Hematopoietic multipotent progenitor cell treated with erythropoietin and hydrocortisone succinate and interleukin-3 and kit ligand, for 4 days (in vitro differentiated cells): ENCODE data around the gene CRYBA2.

ENCODE experiments used
- DNase-seq: peaks from one replicate; pipeline ENCODE4 v3.0.0-alpha.2; 2015

Gene CRYBA2

DNA sequence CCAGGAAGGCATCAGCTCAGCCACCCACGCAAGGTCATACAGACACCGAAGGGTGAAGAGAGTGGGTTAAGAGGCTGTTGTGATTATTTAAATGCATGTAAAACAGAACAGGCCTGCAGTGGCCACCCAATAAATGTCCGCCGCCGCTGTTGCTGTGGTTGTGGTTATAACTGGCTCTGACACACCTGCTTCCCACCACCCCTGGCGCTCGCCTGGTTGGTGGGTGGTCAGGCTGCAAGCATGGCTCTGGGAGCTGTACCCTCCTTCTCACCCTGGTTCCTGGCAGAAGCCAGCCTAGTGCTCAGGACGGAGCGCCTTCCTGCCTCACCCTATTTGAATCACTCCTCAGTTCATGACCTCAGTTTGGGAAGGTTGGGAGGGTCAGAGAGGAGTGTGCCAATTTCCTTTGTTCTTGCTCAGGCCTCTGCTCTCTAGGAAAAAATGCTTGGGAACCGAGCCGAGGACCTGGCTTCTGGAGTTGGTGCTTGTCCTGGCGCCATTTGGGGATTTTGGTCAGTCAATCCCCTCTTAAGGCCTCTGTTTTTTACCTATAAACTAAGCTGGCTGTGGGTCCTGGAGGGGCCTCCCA is 5.3 kb upstream of the CRYBA2 start:
- DNase-seq = no peak

DNA sequence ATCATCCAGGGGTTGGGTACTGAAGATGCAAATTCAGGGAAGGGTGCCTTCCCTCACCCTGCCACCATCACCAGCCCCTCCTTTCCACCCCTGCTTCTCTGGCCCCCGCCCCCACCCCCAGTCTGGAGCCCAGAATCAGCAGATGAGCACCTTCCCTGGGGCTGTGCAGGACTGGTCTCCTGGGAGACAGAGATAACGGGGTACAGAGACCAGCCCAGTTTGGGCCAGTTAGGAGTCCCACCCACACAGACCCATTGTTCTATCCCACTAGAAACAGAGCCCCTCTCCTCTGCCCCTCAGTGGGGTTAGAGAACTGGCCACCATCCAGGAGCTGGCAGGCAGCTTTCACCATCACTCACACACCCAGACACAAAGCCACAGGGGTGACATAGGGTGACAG is 4.5 kb upstream of the CRYBA2 start:
- no peak for DNase-seq

DNA sequence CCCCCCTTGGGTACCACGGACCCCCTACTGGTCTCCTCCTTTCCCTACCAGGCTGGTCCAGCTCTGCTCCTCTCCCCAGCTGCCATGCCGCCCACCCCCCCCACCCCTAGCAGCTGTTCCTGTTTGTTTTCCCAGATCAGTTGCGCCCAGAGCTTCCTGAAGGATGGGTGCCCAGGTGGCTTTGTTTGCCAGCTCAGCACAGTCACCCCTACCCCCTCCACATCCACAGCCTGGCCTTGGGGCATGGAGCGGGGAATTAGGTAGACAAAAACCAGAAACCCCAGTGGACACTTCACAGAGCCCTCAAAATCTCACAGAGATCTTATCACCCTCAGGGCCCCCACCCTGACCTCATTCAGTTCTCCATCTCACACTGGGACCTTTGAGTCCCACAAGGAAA is 3.7 kb upstream of the CRYBA2 start:
- no peak for DNase-seq

DNA sequence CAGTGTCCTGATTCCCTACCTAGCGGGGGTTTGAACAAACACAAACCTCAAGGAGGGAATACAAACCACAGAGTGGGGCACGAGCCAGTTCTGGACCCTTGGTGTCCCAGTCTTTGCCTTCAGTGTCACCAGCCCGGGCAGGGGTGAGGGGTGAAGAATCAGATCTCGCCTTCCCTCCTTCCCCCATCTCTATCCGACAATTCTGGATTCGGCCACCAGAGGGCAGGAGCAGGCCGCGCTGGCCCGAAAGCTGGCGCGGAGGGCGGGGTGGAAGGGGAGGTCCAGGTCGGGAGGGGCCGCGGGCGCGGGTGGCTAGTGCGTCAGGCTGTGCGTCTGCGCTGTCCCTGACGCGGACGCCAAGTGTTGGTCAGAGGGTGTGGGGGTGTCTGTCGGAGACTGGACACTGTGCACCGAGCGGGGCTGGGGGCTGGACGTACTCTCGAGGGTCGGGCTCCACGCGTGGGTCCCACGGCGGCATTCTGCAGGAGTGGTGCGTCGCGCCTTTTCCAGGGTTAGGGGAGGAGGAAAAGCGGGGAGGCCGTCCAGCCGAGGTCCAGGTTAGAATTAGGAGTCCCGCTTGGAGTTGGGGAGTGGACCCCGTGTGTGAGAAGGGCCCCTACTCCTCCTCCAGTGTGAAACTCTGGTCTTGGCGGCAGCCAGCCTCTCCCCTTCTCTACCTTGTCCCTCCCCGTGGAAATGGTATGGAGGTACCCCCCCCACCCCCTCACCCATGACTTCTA is 2.9 kb upstream of the CRYBA2 start:
- DNase-seq = peak; percentile 88

DNA sequence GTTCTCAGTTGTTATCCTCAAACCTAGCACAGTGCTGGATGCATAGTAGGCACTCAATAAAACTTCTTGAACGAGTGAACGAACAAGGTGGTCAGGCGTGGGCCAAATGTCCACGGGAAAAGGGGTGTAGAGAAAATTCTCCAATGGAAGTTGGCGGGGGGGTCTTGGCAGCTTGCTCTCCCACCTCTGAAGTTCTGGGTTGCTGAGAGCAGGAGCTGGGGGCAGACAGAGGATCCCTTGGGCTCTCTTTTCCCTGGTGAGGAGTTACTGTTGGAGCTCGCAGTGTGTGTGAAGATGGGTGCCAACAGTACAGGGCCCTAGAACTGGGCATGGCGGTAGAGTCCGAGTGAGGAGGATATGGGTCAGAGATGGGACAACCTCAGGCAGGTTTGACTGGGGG is 2.3 kb upstream of the CRYBA2 start:
- no peak for DNase-seq

DNA sequence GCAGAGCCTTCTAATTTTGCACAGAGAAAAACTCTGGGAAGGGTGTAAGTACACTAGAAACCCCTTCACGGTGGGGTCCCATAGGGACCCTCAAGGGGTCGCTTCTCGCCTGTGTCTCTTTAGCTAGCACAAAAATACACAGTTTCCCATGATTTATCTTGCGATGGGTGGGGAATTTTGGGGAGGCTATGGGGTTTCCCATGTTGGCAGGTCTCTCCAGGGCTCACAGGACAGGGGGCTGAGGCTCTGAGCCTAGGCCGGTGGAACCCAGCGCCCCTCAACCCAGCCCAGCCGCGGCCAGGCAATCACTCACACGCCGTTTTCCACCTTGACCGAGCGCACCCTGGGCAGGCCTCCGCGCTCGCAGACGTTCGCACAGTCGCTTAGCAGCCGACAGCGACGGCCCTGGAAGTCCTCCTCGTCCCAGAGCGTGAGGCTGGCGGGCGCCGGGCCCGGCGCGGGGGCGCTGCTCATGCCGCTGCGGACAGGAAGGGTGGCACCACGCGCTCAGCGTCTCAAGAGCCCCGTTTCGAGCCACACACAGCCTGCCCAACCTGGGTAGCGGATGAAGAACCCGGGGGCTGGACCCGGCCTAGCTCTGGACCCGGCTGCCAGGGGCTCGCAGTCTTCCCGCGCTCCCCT is 398 bp downstream of the CRYBA2 start:
- no peak for DNase-seq

DNA sequence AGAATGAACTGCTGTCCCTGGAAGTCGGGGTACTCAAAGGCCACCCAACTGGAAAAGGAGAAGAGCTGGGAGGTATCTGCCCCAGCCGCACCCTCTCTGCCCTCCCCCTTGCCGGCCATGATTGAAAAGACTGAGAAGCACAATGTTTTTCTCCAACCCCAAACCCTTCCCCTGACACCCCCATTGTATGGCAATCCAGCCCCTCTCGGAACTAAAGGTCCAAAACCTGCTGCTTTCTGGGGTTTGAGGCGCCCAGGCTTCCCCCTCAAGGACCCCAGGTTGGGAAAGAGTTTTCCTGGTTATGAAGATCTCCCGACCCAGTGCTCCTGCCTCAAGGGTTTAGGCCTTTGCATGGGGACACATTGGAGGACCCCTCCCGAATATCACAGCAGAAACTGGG is 1.0 kb downstream of the CRYBA2 start:
- no peak for DNase-seq

DNA sequence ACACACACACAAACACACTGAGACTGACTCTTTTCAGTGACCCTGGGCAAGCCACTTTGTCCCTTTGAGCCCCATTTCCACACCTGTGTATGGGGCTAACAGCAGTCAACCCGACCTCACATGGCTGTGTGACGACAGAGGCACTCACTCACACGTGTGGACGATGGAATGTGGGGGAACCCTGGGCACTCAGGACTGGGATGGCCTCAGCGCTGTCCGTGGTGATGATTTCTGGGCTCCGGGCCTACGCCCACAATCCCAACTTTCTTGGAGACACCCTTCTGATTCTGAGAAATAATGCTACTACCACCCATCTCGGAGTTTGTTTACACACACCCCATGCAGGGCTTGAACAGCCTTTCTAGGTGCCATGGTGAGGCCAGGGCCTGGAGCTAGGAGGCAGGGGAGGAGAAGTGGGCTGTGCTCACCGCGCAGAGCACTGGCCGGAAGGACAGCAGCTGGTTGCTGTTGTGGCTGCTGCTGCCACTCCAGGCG is 1.5 kb downstream of the CRYBA2 start:
- no peak for DNase-seq

DNA sequence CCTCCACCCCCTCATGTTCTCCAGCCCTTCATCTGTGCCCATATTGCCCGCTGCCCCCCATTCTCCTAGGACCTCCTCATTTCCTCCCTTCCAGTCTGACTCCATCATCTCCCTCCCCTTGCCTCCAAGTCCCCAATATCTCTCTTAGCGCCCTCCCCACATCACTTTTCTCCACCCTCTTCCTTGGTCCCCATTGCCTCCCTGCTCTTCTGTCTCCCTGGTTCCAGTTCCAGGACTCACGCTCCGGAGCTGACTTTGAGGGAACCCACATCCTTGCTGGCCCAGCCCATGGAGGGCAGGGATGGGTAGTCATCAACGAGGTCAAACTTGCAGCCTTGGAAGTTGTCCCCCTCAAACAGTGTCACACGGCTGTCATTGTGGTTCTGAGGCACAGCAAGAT is 2.6 kb downstream of the CRYBA2 start:
- DNase-seq = no peak

DNA sequence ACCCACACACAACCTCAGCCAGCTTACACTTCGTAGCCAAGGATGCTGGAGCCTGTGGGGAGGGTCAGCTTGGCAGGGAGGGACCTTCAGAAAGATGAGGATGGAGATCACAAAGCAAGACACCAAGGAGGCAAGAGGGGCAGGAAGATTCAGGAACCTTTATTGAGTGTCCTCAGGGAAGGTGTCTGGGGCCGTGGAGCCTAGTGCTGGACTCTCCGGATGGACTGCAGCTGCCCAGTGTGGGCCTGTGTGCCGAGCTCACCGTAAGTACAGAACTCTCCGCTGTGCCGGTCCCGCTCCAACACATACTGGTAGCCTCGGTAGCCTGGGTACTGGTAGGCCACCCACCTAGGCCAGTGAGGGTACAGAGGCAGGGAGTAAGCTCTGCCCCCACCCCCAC is 3.2 kb downstream of the CRYBA2 start:
- DNase-seq = no peak

DNA sequence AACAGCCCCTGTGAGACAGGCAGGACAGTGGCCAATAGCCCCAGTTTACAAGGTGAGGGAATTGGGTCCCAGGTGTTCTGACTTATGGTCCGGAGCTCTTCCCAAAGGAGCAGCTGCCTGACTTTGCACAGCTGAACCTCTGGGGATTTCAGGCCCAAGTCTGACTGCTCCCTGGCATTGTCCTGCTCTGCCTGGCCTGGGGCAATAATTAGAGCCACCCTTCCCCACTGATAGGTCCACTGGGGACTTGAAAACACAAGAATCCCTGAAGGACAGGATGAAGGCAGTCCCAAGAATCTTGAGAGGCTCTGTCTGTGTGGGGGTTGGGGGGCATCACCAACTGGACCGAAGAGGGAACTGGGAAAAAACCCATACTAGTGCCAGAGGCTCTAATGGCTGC is 4.6 kb downstream of the CRYBA2 start:
- DNase-seq = no peak

DNA sequence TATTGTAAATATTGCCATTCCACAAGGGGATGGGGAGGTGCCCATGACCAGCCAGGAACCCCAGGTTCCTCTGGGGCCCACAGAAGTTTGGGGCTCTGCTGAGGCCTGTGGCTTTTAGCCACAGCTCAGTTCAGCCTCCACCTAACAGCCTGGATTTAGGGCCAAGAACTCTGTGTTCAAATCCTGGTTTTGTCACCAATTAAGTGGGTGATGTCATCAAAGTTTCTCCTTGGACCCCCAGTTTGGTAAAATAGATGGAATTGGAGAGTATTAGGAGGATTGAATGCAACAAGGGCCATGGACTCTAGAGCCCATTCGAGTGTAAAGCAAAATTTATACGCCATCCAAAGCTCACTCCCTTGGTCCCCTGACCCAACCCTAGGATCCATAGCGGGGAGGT is 5.1 kb downstream of the CRYBA2 start:
- DNase-seq = no peak

DNA sequence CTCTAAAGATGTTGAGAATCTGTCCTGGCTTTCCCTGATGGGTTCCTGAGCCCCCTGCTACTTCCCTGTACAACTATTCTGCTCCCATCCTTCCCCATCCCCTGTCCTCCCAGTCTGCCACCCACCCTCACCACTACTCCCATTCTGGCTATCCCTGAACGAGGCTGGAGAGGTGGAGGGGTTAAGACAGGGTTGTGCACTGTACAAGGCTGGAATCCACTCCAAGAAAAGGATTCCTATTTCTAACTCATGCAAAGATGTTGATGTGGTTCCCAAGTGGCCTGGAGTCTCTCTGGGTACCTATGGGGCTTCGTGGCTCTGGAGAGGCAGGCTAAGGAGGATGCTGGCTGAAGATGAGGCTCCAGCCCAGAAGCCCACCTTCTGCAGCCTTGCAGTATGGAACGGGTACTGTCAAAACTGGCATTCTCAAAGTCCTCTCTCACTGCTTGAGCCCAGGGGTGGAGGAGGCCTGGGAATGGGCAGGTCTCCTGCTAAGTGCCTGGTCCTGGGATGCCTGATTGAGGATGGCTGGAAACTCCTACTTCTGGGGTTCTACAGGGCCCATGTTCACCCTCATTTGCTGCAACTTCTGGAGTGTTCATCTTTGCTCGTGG is 7.0 kb downstream of the CRYBA2 start:
- no peak for DNase-seq

DNA sequence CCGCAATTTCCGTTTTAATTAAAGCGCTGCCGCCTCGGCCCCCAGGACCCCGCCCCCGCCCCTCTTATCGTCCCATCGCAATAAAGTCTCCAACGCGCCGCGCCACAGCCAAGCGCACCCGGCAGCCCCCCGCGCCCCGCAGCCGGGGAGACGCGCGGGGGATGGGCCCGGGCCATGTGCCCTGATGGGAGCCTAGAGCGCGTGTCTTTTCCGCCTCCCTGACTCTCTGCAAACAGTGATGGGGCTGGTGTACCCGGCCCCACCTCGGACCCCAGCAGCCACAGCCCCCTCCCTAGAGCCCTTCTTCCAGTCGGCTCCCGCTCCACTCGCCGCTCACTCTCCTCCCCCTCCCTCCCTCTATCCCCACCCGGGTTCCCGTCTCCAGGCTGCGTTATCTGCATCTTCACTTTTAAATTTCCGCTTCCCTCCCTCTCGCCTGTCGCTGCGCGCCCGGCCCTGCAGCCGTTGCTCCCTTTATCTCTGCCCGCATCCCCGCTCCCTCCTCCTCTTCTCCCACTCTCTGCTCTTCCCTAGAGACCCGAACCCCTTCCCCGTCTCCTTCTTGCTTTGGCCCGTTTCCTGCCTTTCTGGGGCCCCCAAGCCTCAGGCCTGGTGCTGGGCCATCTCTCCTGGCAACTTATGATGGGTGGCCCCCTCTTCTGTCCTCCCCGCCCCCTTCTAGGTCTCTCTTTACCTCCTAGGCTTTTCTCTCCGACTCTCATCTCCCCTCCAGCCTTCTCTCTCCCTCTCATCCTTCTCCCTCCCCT is 7.7 kb downstream of the CRYBA2 start:
- no peak for DNase-seq

DNA sequence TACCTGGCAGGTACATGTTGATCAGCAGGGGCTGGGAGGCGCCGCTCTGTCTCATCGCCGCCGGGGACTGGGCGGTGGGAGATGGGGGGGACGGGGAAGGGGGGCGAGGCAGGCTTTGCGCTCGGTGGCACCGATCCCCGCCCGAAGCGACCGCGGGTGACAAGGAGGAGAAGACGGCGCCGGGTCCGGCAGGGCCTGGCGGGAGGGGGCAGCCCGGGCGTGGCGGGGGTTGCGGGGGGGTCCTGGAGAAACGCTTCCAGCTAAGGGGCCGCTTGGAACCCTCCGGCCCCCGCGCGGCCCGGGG is 8.2 kb downstream of the CRYBA2 start, which contains the start of gene FEV:
TSS of gene FEV (minus strand) at position 164 of the 304 bp plus-strand sequence. CDS start at position 55, 109 bp downstream.
- DNase-seq = no peak

DNA sequence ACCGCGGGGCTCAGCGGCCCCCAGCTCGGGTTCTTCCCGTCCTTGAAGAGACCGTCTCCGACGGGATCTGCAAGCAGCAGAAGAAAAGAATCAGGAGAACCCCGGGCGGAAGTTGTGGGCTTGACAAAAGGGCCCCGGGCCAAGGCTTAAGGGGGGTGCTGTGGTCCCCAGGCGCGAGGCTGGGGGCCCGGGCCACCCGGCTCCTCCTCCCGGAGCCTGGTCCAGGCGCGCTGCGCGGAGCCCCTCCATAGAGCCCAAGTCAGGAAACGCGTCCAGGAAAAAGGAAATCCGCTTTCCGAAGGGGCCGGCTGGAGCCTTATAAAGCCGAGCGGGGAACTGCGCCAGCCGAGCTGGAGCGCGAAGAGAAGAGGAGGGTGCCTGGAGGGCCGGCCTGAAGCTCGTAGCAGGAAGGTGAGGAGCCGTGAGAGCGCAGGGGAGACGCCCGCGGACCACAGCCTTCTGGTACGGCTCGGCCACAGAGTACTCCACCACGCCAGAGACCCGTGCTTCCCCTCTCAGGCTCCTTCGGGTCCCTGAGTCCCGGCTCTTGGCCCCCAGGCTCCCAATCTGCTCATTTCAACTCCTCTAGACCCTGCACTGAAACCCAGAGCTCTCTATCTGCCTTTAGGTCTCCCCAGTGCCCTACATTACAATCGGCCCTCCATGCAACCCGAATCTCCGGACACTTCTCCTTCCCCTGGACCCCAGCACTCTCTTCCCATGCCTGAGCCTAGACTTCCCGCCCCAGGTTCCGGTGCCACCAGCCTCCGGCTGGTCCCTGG is 8.8 kb downstream of the CRYBA2 start:
- no peak for DNase-seq

DNA sequence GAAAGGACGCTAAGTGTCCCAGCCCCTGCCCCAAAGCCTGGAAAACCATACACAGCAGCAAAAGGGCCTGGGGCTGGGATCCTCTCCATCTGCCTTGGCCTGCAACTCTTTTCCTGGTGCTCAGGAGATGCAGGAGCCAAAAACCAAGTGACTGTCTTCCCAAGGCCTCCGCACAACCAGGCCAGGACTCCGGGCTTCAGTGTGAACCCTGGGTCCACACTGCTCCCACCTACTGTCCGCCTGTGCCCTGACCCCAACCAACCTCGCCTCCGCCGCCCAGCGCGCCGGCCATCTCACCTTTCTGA is 9.3 kb downstream of the CRYBA2 start:
- no peak for DNase-seq

DNA sequence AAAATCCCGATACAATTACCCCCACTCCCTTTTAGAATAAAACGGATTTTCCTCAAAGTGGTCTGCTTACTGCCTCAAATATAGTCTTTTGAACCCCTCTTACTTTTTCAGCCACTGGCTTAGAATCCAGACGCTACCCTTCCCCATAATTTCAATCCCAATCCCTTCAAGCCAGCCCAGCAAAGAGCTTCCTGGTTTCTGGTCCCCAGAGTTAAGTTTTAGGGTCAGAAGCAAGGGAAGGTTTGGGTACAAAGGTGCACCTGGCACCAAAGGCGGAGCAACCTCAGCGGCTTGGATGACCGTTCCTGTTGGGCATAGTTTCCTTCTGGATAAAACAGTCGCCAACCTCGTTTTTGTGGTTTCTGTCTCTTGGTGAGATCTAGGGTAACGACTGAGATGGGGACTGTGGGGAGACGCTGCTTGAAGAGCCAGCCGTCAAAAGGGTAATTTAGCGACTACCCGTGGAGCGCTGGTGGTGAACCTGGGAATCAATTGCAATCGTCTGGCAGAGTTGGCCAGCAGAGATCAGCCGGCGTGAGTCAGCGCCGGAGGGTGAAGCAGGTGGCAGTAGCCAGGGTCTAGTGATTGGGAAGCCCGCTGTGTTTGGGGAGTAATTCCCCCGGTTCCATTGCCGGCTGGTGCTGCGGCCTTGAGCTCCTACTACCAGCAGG is 9.8 kb downstream of the CRYBA2 start:
- DNase-seq = no peak

DNA sequence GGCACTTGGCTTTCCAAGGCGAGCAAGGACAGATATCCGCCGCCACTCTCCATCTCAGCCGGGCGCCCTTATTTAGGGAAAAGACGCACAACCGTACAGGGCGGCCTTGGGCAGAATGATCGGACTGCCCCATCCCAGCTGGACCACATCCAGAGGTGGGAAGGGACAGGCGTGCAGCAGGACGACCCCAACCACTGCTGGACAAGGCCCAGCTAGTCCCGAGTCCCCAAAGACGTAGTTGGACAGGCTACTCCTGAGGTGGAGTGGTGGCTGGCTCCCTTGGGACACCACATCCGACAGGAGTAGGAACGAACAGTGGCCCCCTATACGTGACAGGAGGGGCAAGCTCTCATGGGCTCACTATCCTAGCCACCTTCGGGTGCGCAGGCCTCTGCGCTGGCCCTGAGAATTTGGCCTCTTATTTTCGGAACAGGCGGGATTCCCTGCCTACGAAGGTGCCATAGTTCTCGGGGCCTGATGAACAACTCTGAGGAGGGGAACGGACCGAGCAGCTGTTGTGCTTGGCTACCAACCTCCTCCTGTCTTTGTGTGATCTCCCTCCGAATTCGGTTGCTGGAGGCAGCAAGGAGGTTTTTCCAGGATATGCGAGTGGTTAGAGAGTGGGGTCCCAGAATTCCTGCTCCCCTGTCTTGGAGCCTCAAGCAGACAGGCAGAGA is 10.5 kb downstream of the CRYBA2 start:
- no peak for DNase-seq

DNA sequence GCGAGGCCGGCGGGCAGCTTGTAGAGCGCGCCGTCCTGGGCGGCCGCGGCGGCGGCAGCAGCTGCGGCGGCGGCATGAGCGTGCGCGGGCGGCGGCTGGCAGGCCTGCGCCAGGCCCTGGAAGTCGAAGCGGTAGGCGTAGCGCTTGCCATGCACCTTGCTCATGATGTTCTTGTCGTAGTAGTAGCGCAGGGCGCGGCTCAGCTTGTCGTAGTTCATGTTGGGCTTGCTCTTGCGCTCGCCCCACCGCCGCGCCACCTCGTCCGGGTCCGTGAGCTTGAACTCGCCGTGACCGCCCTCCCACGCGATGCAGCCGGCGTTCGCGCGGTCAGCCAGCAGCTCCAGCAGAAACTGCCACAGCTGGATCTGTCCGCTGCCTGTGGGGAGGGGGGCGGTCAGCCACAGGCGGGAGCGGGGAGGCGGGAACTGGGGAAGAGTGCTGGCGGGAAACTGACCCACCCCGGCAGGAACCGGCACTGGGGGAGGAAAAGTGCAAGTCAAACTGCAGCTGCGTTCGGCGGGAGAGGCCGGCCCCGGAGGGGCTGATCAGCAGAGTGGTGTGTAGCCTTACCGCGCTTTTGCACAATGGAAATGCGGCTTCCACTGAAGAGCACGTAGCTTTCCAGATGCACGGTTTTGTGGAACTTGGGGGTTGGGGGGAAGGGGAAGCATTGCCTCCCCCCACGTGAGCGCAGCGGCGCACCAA is 11.2 kb downstream of the CRYBA2 start:
- DNase-seq = peak; percentile 58

DNA sequence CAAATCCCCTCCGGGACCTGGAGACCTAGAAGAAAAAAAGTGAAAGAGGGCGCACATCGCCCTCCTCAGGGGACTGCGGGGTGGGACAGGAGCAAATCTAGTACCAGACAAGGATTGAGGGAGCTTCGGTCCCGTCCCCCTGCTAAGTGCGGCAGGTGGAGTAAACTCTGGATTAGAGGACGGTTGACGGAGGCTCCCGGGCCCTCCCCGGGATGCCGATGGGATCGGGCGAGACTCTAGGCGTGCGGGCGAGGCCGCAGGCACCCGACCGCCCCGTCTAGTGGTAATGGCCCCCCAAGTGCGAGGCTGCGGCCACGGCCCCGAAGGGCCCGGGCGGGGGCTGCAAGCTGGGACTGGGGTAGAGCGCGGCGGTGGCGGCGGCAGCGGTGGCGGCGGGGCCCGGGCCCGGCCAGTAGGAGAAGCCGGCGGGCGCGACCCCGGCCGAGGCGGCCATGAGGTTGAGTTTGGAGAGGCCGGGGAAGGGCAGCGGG is 11.8 kb downstream of the CRYBA2 start:
- DNase-seq = no peak
